RWPE2 (cell line): ENCODE data around the gene HIVEP3.

Experiments
- ATAC-seq: fragments of 200-7000 bp; cut with Tn5 transposase; 3 replicates; pipeline ENCODE4 v1.9.1; 2021; ENCODE audit warnings: low read depth
- DNase-seq: peaks from one replicate; pipeline ENCODE4 v3.0.0-alpha.2; 2020; ENCODE audit warnings: low spot score
- H3K27ac ChIP-seq: fragments of 450-650 bp; 2 replicates; pipeline ENCODE4 v1.5.1; 2017; ENCODE audit warnings: mild to moderate bottlenecking; ENCODE audit not compliant: poor library complexity, severe bottlenecking
- H3K27me3 ChIP-seq: fragments of 250-450 bp; sonication (Bioruptor Pico); 2 replicates; pipeline ENCODE4 v1.5.1; 2021; ENCODE audit warnings: mild to moderate bottlenecking, moderate library complexity; ENCODE audit not compliant: insufficient read depth, poor library complexity, severe bottlenecking
- H3K36me3 ChIP-seq: fragments of 250-450 bp; sonication (Bioruptor Pico); 2 replicates; pipeline ENCODE4 v1.5.1; 2020; ENCODE audit warnings: low read depth, mild to moderate bottlenecking, moderate library complexity
- H3K4me1 ChIP-seq: fragments of 250-450 bp; sonication (Bioruptor Pico); 2 replicates; pipeline ENCODE4 v1.5.1; 2021; ENCODE audit warnings: mild to moderate bottlenecking, moderate library complexity; ENCODE audit not compliant: insufficient read depth, poor library complexity, severe bottlenecking
- H3K4me3 ChIP-seq: fragments of 250-450 bp; sonication (Bioruptor Pico); 2 replicates; pipeline ENCODE4 v1.5.1; 2021; ENCODE audit warnings: mild to moderate bottlenecking, moderate library complexity; ENCODE audit not compliant: severe bottlenecking
- H3K9me3 ChIP-seq: fragments of 250-450 bp; sonication (Bioruptor Pico); 2 replicates; pipeline ENCODE4 v1.5.1; 2021; ENCODE audit warnings: mild to moderate bottlenecking, moderate library complexity; ENCODE audit not compliant: severe bottlenecking
- CTCF ChIP-seq: fragments of 450-650 bp; IDR thresholded peaks from one replicate; pipeline ENCODE4 v1.5.1; 2017; ENCODE audit warnings: mild to moderate bottlenecking, moderate library complexity; ENCODE audit not compliant: poor library complexity, severe bottlenecking

The HIVEP3 gene

GRCh38 chr1:41573194-41573593 lies 345.5 kb downstream of the HIVEP3 start:
- DNase-seq = no peak
- H3K4me1 ChIP-seq = no peaks in the 10 kb centered on the region
- TF ChIP-seq CTCF = no peak
- H3K4me3 ChIP-seq = no peak overlapping the region
- H3K36me3 ChIP-seq = no peaks in the 10 kb centered on the region
- H3K9me3 ChIP-seq = no peaks in the 10 kb centered on the region
- no peak overlapping the region for H3K27ac ChIP-seq
- no peaks in the 10 kb centered on the region for H3K27me3 ChIP-seq
- no peak for ATAC-seq

GRCh38 chr1:41572224-41572623 lies 346.5 kb downstream of the HIVEP3 start:
- ATAC-seq (no peak), DNase-seq (no peak)
- H3K36me3 ChIP-seq = no peaks in the 10 kb centered on the region
- H3K27me3 ChIP-seq = no peaks in the 10 kb centered on the region
- no peak for TF ChIP-seq CTCF
- no peak overlapping the region for H3K27ac ChIP-seq
- H3K9me3 ChIP-seq = no peaks in the 10 kb centered on the region
- no peaks in the 10 kb centered on the region for H3K4me1 ChIP-seq
- no peak overlapping the region for H3K4me3 ChIP-seq

GRCh38 chr1:41571041-41571440 lies 347.7 kb downstream of the HIVEP3 start:
- Histone ChIP-seq H3K36me3 (no peaks in the 10 kb centered on the region), H3K4me3 (no peak overlapping the region)
- DNase-seq = no peak

GRCh38 chr1:41568204-41568603 lies 350.5 kb downstream of the HIVEP3 start:
- no peaks in the 10 kb centered on the region for H3K4me1 ChIP-seq
- H3K9me3 ChIP-seq = no peaks in the 10 kb centered on the region
- ATAC-seq (no peak), DNase-seq (no peak)
- H3K27ac ChIP-seq = no peak overlapping the region
- no peak overlapping the region for H3K4me3 ChIP-seq
- no peak for TF ChIP-seq CTCF
- H3K36me3 ChIP-seq = no peaks in the 10 kb centered on the region
- H3K27me3 ChIP-seq = no peaks in the 10 kb centered on the region

More at GRCh38 chr1:41571041-41571440, 347.7 kb downstream of the HIVEP3 start:
- Histone ChIP-seq H3K9me3 (no peaks in the 10 kb centered on the region), H3K4me1 (no peaks in the 10 kb centered on the region), H3K27ac (no peak overlapping the region), H3K27me3 (no peaks in the 10 kb centered on the region)
- ATAC-seq = no peak
- no peak for TF ChIP-seq CTCF

GRCh38 chr1:41566969-41567368 lies 351.8 kb downstream of the HIVEP3 start:
- TF ChIP-seq CTCF = no peak

More at GRCh38 chr1:41566969-41567368, 351.8 kb downstream of the HIVEP3 start:
- Histone ChIP-seq H3K4me1 (no peaks in the 10 kb centered on the region), H3K9me3 (no peaks in the 10 kb centered on the region), H3K4me3 (no peak overlapping the region), H3K27ac (no peak overlapping the region), H3K27me3 (no peaks in the 10 kb centered on the region), H3K36me3 (no peaks in the 10 kb centered on the region)
- DNase-seq = no peak
- no peak for ATAC-seq
